CD4-positive, alpha-beta T cell treated with Interleukin-21 for 1 hour (primary cell): ENCODE results near the gene SERPINF2.
"Not testable (repeated sequence)": the region's sequence is repeated elsewhere in the genome, so short reads cannot be mapped to it uniquely, and the experiment has no call there.

Experiments used
- DNase-seq: peaks from one replicate; pipeline ENCODE4 v3.0.0-alpha.2; 2020

The SERPINF2 gene

GRCh38 chr17:1796800-1797199 lies 54.1 kb downstream of the SERPINF2 start:
- no peak for DNase-seq

GRCh38 chr17:1797323-1797722 lies 54.7 kb downstream of the SERPINF2 start:
- no peak for DNase-seq

DNA sequence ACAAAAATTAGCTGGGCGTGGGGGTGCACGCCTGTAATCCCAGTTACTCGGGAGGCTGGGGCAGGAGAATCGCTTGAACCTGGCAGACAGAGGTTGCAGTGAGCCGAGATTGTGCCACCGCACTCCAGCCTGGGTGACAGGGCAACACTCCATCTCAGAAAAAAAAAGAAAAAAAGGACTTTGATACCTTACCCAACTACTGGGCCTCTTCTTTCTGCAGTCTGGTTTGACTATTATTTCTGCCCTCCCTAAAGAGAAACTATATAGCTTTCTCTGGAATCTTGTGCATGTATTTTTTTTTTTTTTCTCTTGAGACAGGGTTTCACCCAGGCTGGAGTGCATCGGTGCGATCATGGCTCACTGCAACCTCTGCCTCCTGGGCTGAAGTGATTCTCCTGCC lies 55.2 kb downstream of the SERPINF2 start:
- not testable (repeated sequence) for DNase-seq

DNA sequence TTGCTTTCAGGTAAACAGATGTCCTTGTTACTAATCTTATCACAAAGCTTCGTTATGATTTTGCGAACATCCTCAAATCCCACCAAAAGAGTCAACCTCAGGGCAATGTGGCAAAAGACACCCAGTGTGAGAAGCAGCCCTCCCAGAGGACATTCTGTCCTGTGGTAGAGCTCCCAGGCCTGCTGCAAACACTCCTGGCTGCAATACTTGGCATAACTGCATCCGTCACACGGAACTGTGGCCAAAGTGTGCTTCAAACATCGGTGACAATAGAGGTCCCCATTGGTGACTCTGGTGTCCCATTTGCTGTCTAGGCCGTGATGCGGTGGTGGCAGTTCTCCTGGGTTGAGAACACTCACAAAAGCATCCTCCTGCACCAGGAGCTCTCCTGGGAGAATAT lies 57.6 kb downstream of the SERPINF2 start:
- no peak for DNase-seq

DNA sequence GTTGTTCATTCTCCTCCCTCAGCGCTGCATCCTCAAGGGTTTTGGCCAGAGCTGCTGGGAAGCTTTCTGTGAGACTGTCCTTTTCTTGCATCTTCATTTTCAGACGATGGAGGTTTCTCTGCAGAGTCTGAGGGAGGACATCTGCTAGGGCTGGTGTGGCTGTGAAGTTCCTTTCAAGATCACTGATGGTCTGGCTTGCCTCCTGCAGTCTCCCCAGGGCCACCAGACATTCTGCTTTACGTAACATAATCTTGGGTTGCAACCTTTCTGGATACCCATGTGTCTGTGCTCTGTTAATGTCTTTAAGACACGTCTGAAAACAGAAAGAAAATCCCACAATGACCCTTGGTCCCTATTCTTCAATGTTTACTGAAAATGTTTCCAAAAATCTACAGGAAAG lies 58.0 kb downstream of the SERPINF2 start:
- DNase-seq, result no peak

GRCh38 chr17:1802429-1802828 lies 59.8 kb downstream of the SERPINF2 start:
- no peak for DNase-seq

DNA sequence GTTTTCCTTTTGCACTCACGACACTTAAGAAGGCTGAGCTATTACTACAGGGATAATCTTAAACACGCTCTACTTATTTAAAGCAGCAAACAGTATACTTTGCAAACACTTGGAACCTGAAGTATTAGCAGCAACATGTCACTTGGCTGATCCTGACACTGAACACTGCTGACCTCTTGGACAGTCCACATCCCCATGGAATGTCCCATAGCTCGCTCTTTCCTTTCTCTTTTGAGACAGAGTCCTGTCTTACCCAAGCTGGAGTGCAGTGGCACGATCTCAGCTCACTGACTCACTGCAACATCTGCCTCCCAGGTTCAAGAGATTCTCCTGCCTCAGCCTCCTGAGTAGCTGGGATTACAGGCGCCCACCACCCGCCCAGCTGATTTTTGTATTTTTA lies 60.6 kb downstream of the SERPINF2 start:
- no peak for DNase-seq
